Measurements from ENCODE around the gene ATOSB. TPM values are rescaled to one million over a fixed set of nuclear protein-coding genes. Genes with fewer than 3 reads are reported as not detected.

Gene ATOSB
- total RNA-seq, 1 experiment from 2014 or later, result 10.2 TPM

- peaks cover 16 to 38% of the 10 kb centered on the region in 2 experiments for H3K4me1 ChIP-seq (ENCODE audit: control insufficient read depth in 1 of 2, insufficient read depth in 2 of 2, low read length in 2 of 2)
- no peak overlapping the region for H3K4me2 ChIP-seq (ENCODE audit: low read length)
- RAD21 ChIA-PET (ENCODE audit: low non-redundant PET in 1 of 2, low total read pairs in 2 of 2, uncharacterized antibody in 2 of 2, unreplicated experiment in 2 of 2), result no interaction called here
- DNase-seq (ENCODE audit: low read depth, low spot score) (no peak), ATAC-seq (no peak)
- no peaks in the 10 kb centered on the region for H3K9me2 ChIP-seq (ENCODE audit: insufficient read depth)
- no peaks in the 10 kb centered on the region for H3K36me3 ChIP-seq (ENCODE audit: control insufficient read depth in 1 of 2, insufficient read depth in 2 of 2, low read length in 2 of 2)
- POLR2A ChIA-PET, result no interaction called here
- no peaks in the 10 kb centered on the region for H3K9me3 ChIP-seq (ENCODE audit: control insufficient read depth in 1 of 2, insufficient read depth in 1 of 2, low read depth in 1 of 2, low read length in 2 of 2)
- H3K27ac ChIP-seq (ENCODE audit: low read depth, low read length), result no peak overlapping the region
- no peaks in the 10 kb centered on the region for H4K20me1 ChIP-seq (ENCODE audit: insufficient read depth)
- BruUV-seq (replicated peaks), result no TSS peak
- no peaks in the 10 kb centered on the region for H3K27me3 ChIP-seq (ENCODE audit: insufficient read depth, low read length)
- H2AFZ ChIP-seq (ENCODE audit: low read depth, low read length, poor library complexity, severe bottlenecking), result no peak overlapping the region
- peaks cover 3% of the 10 kb centered on the region for H3K79me2 ChIP-seq (ENCODE audit: insufficient read depth, low read length)
- no peak for TF ChIP-seq CEBPB (IDR thresholded peaks at IDR 0.05; ENCODE audit: low read depth)
- no peak for TF ChIP-seq ZBTB33 (IDR thresholded peaks at IDR 0.05; ENCODE audit: extremely low read depth, insufficient replicate concordance, low read length)
- no peak for TF ChIP-seq FOSL1 (IDR thresholded peaks at IDR 0.05; ENCODE audit: low read depth)
- no peak for TF ChIP-seq ATF3 (IDR thresholded peaks at IDR 0.05)
- no peak for TF ChIP-seq SP1 (IDR thresholded peaks at IDR 0.05; ENCODE audit: low read depth)
- no peak overlapping the region for H3K4me3 ChIP-seq (replicated peaks in 1 of 2; ENCODE audit: low read depth in 1 of 2, low read length in 2 of 2)
- CTCF ChIA-PET, result no interaction called here
- no peak overlapping the region for H3K9ac ChIP-seq (ENCODE audit: low read length)
- intact Hi-C loops (cut with micrococcal nuclease), result no loop called here
Observed at GRCh38 chr9:35107297-35108290, 8.1 kb downstream of the ATOSB start.

GRCh38 chr9:35106343-35106730 lies 9.3 kb downstream of the ATOSB start:
- Histone ChIP-seq H3K4me3 (replicated peaks in 1 of 2; ENCODE audit: low read depth in 1 of 2, low read length in 2 of 2) (no peak overlapping the region), H3K4me1 (ENCODE audit: control insufficient read depth in 1 of 2, insufficient read depth in 2 of 2, low read length in 2 of 2) (peaks cover 14 to 37% of the 10 kb centered on the region in 2 experiments), H3K79me2 (ENCODE audit: insufficient read depth, low read length) (peaks cover 16% of the 10 kb centered on the region), H4K20me1 (ENCODE audit: insufficient read depth) (no peaks in the 10 kb centered on the region), H3K27ac (ENCODE audit: low read depth, low read length) (no peak overlapping the region), H3K9ac (ENCODE audit: low read length) (no peak overlapping the region), H2AFZ (ENCODE audit: low read depth, low read length, poor library complexity, severe bottlenecking) (no peak overlapping the region), H3K36me3 (ENCODE audit: control insufficient read depth in 1 of 2, insufficient read depth in 2 of 2, low read length in 2 of 2) (peaks cover 3 to 4% of the 10 kb centered on the region in 2 experiments; a peak in 3 of 4 replicates), H3K4me2 (ENCODE audit: low read length) (no peak overlapping the region), H3K27me3 (ENCODE audit: insufficient read depth, low read length) (no peaks in the 10 kb centered on the region), H3K9me3 (ENCODE audit: control insufficient read depth in 1 of 2, insufficient read depth in 1 of 2, low read depth in 1 of 2, low read length in 2 of 2) (no peaks in the 10 kb centered on the region), H3K9me2 (ENCODE audit: insufficient read depth) (no peaks in the 10 kb centered on the region)
- no TSS peak for BruUV-seq (replicated peaks)
- ATAC-seq (no peak), DNase-seq (ENCODE audit: low read depth, low spot score) (no peak)
- intact Hi-C loops (cut with micrococcal nuclease), result no loop called here
- TF ChIP-seq EZH2phosphoT487 (IDR thresholded peaks at IDR 0.05; ENCODE audit: borderline replicate concordance), result no peak
- TF ChIP-seq CBX3 (IDR thresholded peaks at IDR 0.05; ENCODE audit: low read depth), result no peak
- no peak for TF ChIP-seq ZFX (IDR thresholded peaks at IDR 0.05)
- no peak for TF ChIP-seq REST (IDR thresholded peaks at IDR 0.05; ENCODE audit: low read depth)
- no peak for TF ChIP-seq POLR2AphosphoS5 (IDR thresholded peaks at IDR 0.05; ENCODE audit: low read depth, low read length)
- no peak for TF ChIP-seq TCF7L2 (IDR thresholded peaks at IDR 0.05; ENCODE audit: borderline replicate concordance, extremely low read depth, insufficient read depth, insufficient read length)
- TF ChIP-seq EZH2 (IDR thresholded peaks at IDR 0.05), result no peak
- TF ChIP-seq SIN3A (IDR thresholded peaks at IDR 0.05; ENCODE audit: low read depth), result no peak
- RAD21 ChIA-PET (ENCODE audit: low non-redundant PET in 1 of 2, low total read pairs in 2 of 2, uncharacterized antibody in 2 of 2, unreplicated experiment in 2 of 2), result no interaction called here
- CTCF ChIA-PET, result no interaction called here
- POLR2A ChIA-PET, result no interaction called here

All from HCT116 (cell line).